PFSK-1 (cell line): ENCODE results near the gene TMEM253.

ENCODE experiments used
- POLR2AphosphoS5 ChIP-seq: IDR thresholded peaks from 2 replicates; pipeline ENCODE4 v1.6.1; 2012; ENCODE audit warnings: low read depth, mild to moderate bottlenecking, control low read depth, low read length, moderate library complexity
- REST ChIP-seq, 2 experiments: IDR thresholded peaks; 2 replicates each; pipeline versions ENCODE4 v1.6.1 to v1.8.0; 2011 to 2012; ENCODE audit warnings: low read depth in 2 of 2, low read length in 2 of 2, control low read depth in 1 of 2, inconsistent platforms in 1 of 2, mild to moderate bottlenecking in 1 of 2, moderate library complexity in 1 of 2; ENCODE audit not compliant: insufficient read depth in 1 of 2
- SIN3A ChIP-seq: IDR thresholded peaks from 2 replicates; pipeline ENCODE4 v1.6.1; 2012; ENCODE audit warnings: mild to moderate bottlenecking, low read length, moderate library complexity, borderline replicate concordance; ENCODE audit not compliant: insufficient read depth
- TAF1 ChIP-seq: IDR thresholded peaks from 2 replicates; pipeline ENCODE4 v1.6.1; 2012; ENCODE audit warnings: low read length, control low read depth, borderline replicate concordance; ENCODE audit not compliant: insufficient read depth

GRCh38 chr14:21081521-21082142, 19.2 kb upstream of the TMEM253 start:
- no peak for TF ChIP-seq POLR2AphosphoS5
- no peak for TF ChIP-seq REST (IDR thresholded peaks at IDR 0.05; ENCODE audit: insufficient read depth in 1 of 2, low read depth in 2 of 2, low read length in 2 of 2)
- TF ChIP-seq SIN3A: no peak
- TF ChIP-seq TAF1: no peak
